RWPE2 (cell line): ENCODE measurements around the gene DNMBP.
A peak's percentile ranks its signal among the peaks of the same experiment; 100 is the strongest.
"Not testable (repeated sequence)": the region's sequence is repeated elsewhere in the genome, so short reads cannot be mapped to it uniquely, and the experiment has no call there.

Source experiments
- ATAC-seq: fragments of 200-7000 bp; cut with Tn5 transposase; 3 replicates; pipeline ENCODE4 v1.9.1; 2021; ENCODE audit warnings: low read depth
- DNase-seq: peaks from one replicate; pipeline ENCODE4 v3.0.0-alpha.2; 2020; ENCODE audit warnings: low spot score
- H3K27ac ChIP-seq: fragments of 450-650 bp; 2 replicates; pipeline ENCODE4 v1.5.1; 2017; ENCODE audit warnings: mild to moderate bottlenecking; ENCODE audit not compliant: poor library complexity, severe bottlenecking
- H3K27me3 ChIP-seq: fragments of 250-450 bp; sonication (Bioruptor Pico); 2 replicates; pipeline ENCODE4 v1.5.1; 2021; ENCODE audit warnings: mild to moderate bottlenecking, moderate library complexity; ENCODE audit not compliant: insufficient read depth, poor library complexity, severe bottlenecking
- H3K36me3 ChIP-seq: fragments of 250-450 bp; sonication (Bioruptor Pico); 2 replicates; pipeline ENCODE4 v1.5.1; 2020; ENCODE audit warnings: low read depth, mild to moderate bottlenecking, moderate library complexity
- H3K4me1 ChIP-seq: fragments of 250-450 bp; sonication (Bioruptor Pico); 2 replicates; pipeline ENCODE4 v1.5.1; 2021; ENCODE audit warnings: mild to moderate bottlenecking, moderate library complexity; ENCODE audit not compliant: insufficient read depth, poor library complexity, severe bottlenecking
- H3K4me3 ChIP-seq: fragments of 250-450 bp; sonication (Bioruptor Pico); 2 replicates; pipeline ENCODE4 v1.5.1; 2021; ENCODE audit warnings: mild to moderate bottlenecking, moderate library complexity; ENCODE audit not compliant: severe bottlenecking
- H3K9me3 ChIP-seq: fragments of 250-450 bp; sonication (Bioruptor Pico); 2 replicates; pipeline ENCODE4 v1.5.1; 2021; ENCODE audit warnings: mild to moderate bottlenecking, moderate library complexity; ENCODE audit not compliant: severe bottlenecking
- CTCF ChIP-seq: fragments of 450-650 bp; IDR thresholded peaks from one replicate; pipeline ENCODE4 v1.5.1; 2017; ENCODE audit warnings: mild to moderate bottlenecking, moderate library complexity; ENCODE audit not compliant: poor library complexity, severe bottlenecking

The DNMBP gene

GRCh38 chr10:99993701-99994689, 15.8 kb downstream of the DNMBP start:
- no peak for TF ChIP-seq CTCF
- Histone ChIP-seq H3K9me3 (no peaks in the 10 kb centered on the region), H3K27me3 (no peaks in the 10 kb centered on the region), H3K4me3 (no peak overlapping the region), H3K27ac (peak overlapping the region; percentile 37), H3K36me3 (peaks cover 43% of the 10 kb centered on the region), H3K4me1 (peaks cover 31% of the 10 kb centered on the region)
- DNase-seq (no peak), ATAC-seq (peak; percentile 91)

- Histone ChIP-seq H3K27ac (peak overlapping the region; percentile 98), H3K4me1 (peaks cover 40% of the 10 kb centered on the region), H3K36me3 (peaks cover 29% of the 10 kb centered on the region)
- not testable (repeated sequence) for ATAC-seq, DNase-seq, H3K27me3 ChIP-seq, H3K9me3 ChIP-seq, H3K4me3 ChIP-seq
Observed at GRCh38 chr10:99985637-99986036, 24.1 kb downstream of the DNMBP start.

- peak; percentile 90 for ATAC-seq
- H3K27me3 ChIP-seq: no peaks in the 10 kb centered on the region
- H3K27ac ChIP-seq: peak overlapping the region; percentile 98
- no peak overlapping the region for H3K4me3 ChIP-seq
- H3K36me3 ChIP-seq: peaks cover 28% of the 10 kb centered on the region
- H3K9me3 ChIP-seq: no peaks in the 10 kb centered on the region
- peaks cover 40% of the 10 kb centered on the region for H3K4me1 ChIP-seq
- DNase-seq: no peak
- no peak for TF ChIP-seq CTCF
Observed at GRCh38 chr10:99984211-99985034, 25.3 kb downstream of the DNMBP start.

GRCh38 chr10:99983280-99983988, 26.3 kb downstream of the DNMBP start:
- peaks cover 20% of the 10 kb centered on the region for H3K36me3 ChIP-seq
- H3K4me1 ChIP-seq: peaks cover 40% of the 10 kb centered on the region
- no peak; the same call in 2 of the 3 replicates for ATAC-seq
- no peak overlapping the region for H3K4me3 ChIP-seq
- DNase-seq: no peak
- H3K9me3 ChIP-seq: no peaks in the 10 kb centered on the region
- H3K27ac ChIP-seq: peak overlapping the region; percentile 98
- no peak for TF ChIP-seq CTCF
- H3K27me3 ChIP-seq: no peaks in the 10 kb centered on the region

GRCh38 chr10:99982728-99983127, 27.0 kb downstream of the DNMBP start:
- no peaks in the 10 kb centered on the region for H3K27me3 ChIP-seq
- H3K36me3 ChIP-seq: peaks cover 20% of the 10 kb centered on the region
- DNase-seq (no peak), ATAC-seq (no peak)
- peak overlapping the region; percentile 98 for H3K27ac ChIP-seq
- H3K4me3 ChIP-seq: no peak overlapping the region
- peaks cover 47% of the 10 kb centered on the region for H3K4me1 ChIP-seq
- TF ChIP-seq CTCF: no peak
- no peaks in the 10 kb centered on the region for H3K9me3 ChIP-seq
